Right lobe of liver (tissue), 6 donors: Measurements from ENCODE around the gene PCDHGA5. TPM values are rescaled to one million over a fixed set of nuclear protein-coding genes. Genes with fewer than 3 reads are reported as not detected.
A peak's percentile ranks its signal among the peaks of the same experiment; 100 is the strongest.
"Not testable (repeated sequence)": the region's sequence is repeated elsewhere in the genome, so short reads cannot be mapped to it uniquely, and the experiment has no call there.

Source experiments
- ATAC-seq, 4 donors: fragments of 200-7000 bp; cut with Tn5 transposase; one replicate each; pipeline ENCODE4 v1.9.1; 2020; ENCODE audit warnings: mild to moderate bottlenecking in 4 of 4, moderate library complexity in 4 of 4
- DNase-seq, 3 donors: peaks; one replicate each; pipeline ENCODE4 v3.0.0-alpha.2; 2020
- H3K27ac ChIP-seq, 3 donors: fragments of 200-600 bp; one replicate each; pipeline ENCODE4 v1.8.0; 2022
- H3K27me3 ChIP-seq, 2 donors: fragments of 200-600 bp; one replicate each; pipeline ENCODE4 v1.8.0; 2022
- H3K36me3 ChIP-seq, 4 donors: fragments of 200-600 bp; sonication (generic) in 1 of 4; one replicate each; pipeline versions ENCODE4 v1.5.1 to v1.8.0; 2017 to 2022; ENCODE audit warnings: control low read depth in 1 of 4
- H3K4me1 ChIP-seq, 4 donors: fragments of 200-600 bp; sonication (generic) in 1 of 4; one replicate each; pipeline versions ENCODE4 v1.5.1 to v1.8.0; 2017 to 2022; ENCODE audit warnings: control low read depth in 1 of 4
- H3K4me3 ChIP-seq, 3 donors: fragments of 200-600 bp; one replicate each; pipeline ENCODE4 v1.8.0; 2022
- H3K9me3 ChIP-seq, 4 donors: fragments of 200-600 bp; sonication (generic) in 1 of 4; one replicate each; pipeline versions ENCODE4 v1.5.1 to v1.8.0; 2017 to 2022; ENCODE audit warnings: control low read depth in 1 of 4
- CTCF ChIP-seq, 4 donors: fragments of 200-600 bp in 3 of 4; fragments of 450-650 bp in 1 of 4; IDR thresholded peaks; one replicate each; pipeline versions ENCODE4 v1.5.1 to v1.8.0; 2016 to 2022; ENCODE audit warnings: antibody characterized with exemption in 4 of 4, mild to moderate bottlenecking in 2 of 4
- POLR2A ChIP-seq: fragments of 450-650 bp; IDR thresholded peaks from one replicate; pipeline ENCODE4 v1.6.1; 2017; ENCODE audit warnings: antibody characterized with exemption, mild to moderate bottlenecking
- WGBS: methylation state at CpG from one replicate; pipeline ENCODE4 v1.1.6; 2018; ENCODE audit warnings: low coverage, low lambda C conversion rate; ENCODE audit not compliant: insufficient coverage; ENCODE audit errors: missing lambda C conversion rate; 5-methylcytosine and 5-hydroxymethylcytosine counted together
- intact Hi-C, 2 donors: fragments of 100-400 bp; cut with DNase I; formaldehyde crosslinking; loops; one replicate each; pipeline versions ENCODE4 v1.11.2 to v1.14.1; 2022
- total RNA-seq, 6 experiments: library from RNA; depleted of rRNA in 2 of 6; stranded (reverse); fragments of >200 nt in 2 of 6; fragmentation: NEBNext Ultra II Directional in 3 of 6; extraction: Animal tissue kit (Norgen Biotek cat#: 25700) in 3 of 6; gene quantifications; one replicate each; pipeline versions ENCODE4 v1.1.0 to v1.2.4, GENCODE V29; 2016 to 2023
- donor health status: DM: no; HTN: yes; CAD: no.
- donor health status: DM: no; HTN: no; CAD: no.
- donor health status: DM: no; HTN: no; CAD: no.
- donor health status: DM: no; HTN: yes; CAD: no.
- donor health status: DM: no; HTN: yes; CAD: no.

Gene PCDHGA5
- total RNA-seq, 6 experiments from 2014 or later: 0.32 to 1.2 (median 0.57) TPM

GRCh38 chr5:141397756-141398551 lies 34.0 kb downstream of the PCDHGA5 start, which contains the start of gene PCDHGB5:
Gene PCDHGB5, plus strand, starts transcription at chr5:141397947. Its CDS starts 181 bp downstream, at chr5:141398128.
- intact Hi-C loops, H3K36me3 ChIP-seq, H3K4me1 ChIP-seq, H3K27ac ChIP-seq, H3K27me3 ChIP-seq: not testable (repeated sequence)
- peak; percentile 98 to 100 (median 99) for ATAC-seq
- Histone ChIP-seq H3K9me3 (peaks cover 0 to 15% (median 6%) of the 10 kb centered on the region in 4 donors), H3K4me3 (peak within 1 kb of the TSS; percentile 33 to 49 (median 38))
- TF ChIP-seq CTCF (IDR thresholded peaks at IDR 0.05): peak; percentile 47 to 70 (median 58)
- WGBS: 3% methylated on average over 18 of the region's 43 CpGs
- peak in 1 of 3 donors; percentile 57 for DNase-seq

GRCh38 chr5:141398608-141399007 lies 34.6 kb downstream of the PCDHGA5 start:
- TF ChIP-seq POLR2A (no peak), CTCF (IDR thresholded peaks at IDR 0.05) (no peak)
- intact Hi-C loops: no loop called here
- Histone ChIP-seq H3K36me3 (no peaks in the 10 kb centered on the region), H3K4me1 (no peaks in the 10 kb centered on the region), H3K27me3 (no peaks in the 10 kb centered on the region), H3K9me3 (peaks cover 0 to 17% (median 7%) of the 10 kb centered on the region in 4 donors), H3K4me3 (no peak overlapping the region), H3K27ac (no peak overlapping the region)
- 22% methylated on average over 7 of the region's 15 CpGs for WGBS
- DNase-seq (no peak), ATAC-seq (no peak)

DNA sequence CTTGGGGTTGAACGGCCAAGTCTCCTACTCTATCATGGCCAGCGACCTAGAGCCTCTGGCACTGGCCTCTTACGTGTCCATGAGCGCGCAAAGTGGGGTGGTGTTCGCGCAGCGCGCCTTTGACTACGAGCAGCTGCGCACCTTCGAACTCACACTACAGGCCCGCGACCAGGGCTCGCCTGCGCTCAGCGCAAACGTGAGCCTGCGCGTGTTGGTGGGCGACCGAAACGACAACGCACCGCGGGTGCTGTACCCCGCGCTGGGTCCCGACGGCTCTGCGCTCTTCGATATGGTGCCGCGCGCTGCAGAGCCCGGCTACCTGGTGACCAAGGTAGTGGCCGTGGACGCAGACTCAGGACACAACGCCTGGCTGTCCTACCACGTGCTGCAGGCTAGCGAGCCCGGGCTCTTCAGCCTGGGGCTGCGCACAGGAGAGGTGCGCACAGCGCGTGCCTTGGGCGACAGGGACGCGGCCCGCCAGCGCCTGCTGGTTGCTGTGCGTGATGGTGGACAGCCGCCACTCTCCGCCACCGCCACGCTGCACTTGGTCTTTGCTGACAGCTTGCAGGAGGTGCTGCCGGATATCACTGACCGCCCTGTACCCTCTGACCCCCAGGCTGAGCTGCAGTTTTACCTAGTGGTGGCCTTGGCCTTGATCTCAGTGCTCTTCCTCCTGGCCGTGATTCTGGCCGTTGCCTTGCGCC lies 35.7 kb downstream of the PCDHGA5 start:
- no peaks in the 10 kb centered on the region for H3K27me3 ChIP-seq
- intact Hi-C loops: loop anchor here in 1 of 2 donors (10.0 kb wide), 1 partner anchor 155 kb away; no protein-coding TSS in a partner anchor
- H3K36me3 ChIP-seq: no peaks in the 10 kb centered on the region
- no peaks in the 10 kb centered on the region for H3K4me1 ChIP-seq
- ATAC-seq (no peak), DNase-seq (no peak)
- no CpG with 5 or more reads among the region's 61 CpGs for WGBS
- no peak overlapping the region for H3K27ac ChIP-seq
- TF ChIP-seq POLR2A: no peak
- no peak for TF ChIP-seq CTCF (IDR thresholded peaks at IDR 0.05)
- peaks cover 0 to 22% (median 7%) of the 10 kb centered on the region in 4 donors for H3K9me3 ChIP-seq
- H3K4me3 ChIP-seq: no peak overlapping the region

DNA sequence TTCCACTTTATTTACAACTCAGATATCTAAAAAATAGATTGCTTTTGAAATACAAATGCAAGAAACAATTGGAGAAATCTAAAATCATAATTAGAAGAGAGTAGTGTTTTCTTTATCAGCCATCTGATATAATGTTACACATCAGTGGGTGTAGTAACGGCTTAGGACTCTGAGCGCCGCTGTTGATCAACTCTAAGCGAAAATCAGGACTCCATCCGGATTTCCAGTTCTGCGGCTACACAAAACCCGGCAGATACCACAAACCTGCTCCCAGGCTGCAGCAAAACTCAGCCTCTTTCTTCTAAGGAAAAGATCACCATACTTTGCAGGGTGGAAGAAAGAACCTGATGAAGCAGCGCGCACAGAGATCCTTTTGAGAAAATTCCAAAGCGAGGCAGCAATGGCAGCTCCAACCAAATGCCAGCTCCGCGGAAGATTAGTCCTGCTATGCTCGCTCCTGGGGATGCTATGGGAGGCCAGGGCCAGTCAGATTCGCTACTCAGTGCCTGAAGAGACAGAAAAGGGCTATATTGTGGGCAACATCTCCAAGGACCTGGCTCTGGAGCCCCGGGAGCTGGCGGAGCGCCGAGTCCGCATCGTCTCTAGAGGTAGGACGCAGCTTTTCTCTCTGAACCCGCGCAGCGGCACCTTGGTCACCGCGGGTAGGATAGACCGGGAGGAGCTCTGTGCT lies 38.7 kb downstream of the PCDHGA5 start, which contains the start of gene PCDHGA9:
TSS of gene PCDHGA9 (plus strand) at position 226 of the 691 bp plus-strand sequence. CDS start at position 401, 175 bp downstream.
- no peak within 1 kb of the TSS for H3K27ac ChIP-seq
- H3K4me1 ChIP-seq: no peaks in the 10 kb centered on the region
- TF ChIP-seq CTCF (IDR thresholded peaks at IDR 0.05) (peak in 3 of 4 donors; percentile 25 to 40 (median 33)), POLR2A (no peak)
- intact Hi-C loops: loop anchor here in 1 of 2 donors (10.0 kb wide), 1 partner anchor 152 kb away; no protein-coding TSS in a partner anchor
- peak within 1 kb of the TSS in 1 of 3 donors; percentile 35 for H3K4me3 ChIP-seq
- H3K27me3 ChIP-seq: no peaks in the 10 kb centered on the region
- ATAC-seq (peak; percentile 55 to 67 (median 62)), DNase-seq (peak in 1 of 3 donors; percentile 45)
- H3K36me3 ChIP-seq: no peaks in the 10 kb centered on the region
- 34% methylated on average over 27 of the region's 27 CpGs for WGBS
- peaks cover 0 to 22% (median 4%) of the 10 kb centered on the region in 4 donors for H3K9me3 ChIP-seq
